B cell (primary cell): ENCODE results near the gene MYO1B. TPM values are rescaled to one million over a fixed set of nuclear protein-coding genes. Genes with fewer than 3 reads are reported as not detected.

ENCODE experiments used
- ATAC-seq: fragments of 200-7000 bp; cut with Tn5 transposase; one replicate; pipeline ENCODE4 v1.10.0; 2021; ENCODE audit warnings: low read depth, mild to moderate bottlenecking, moderate number of reproducible peaks, moderate library complexity
- CTCF ChIA-PET: fragments of 350-600 bp; sonication (Branson Sonifier 250); formaldehyde crosslinking; loops from one replicate; lab custom pipeline; 2021; ENCODE audit warnings: antibody characterized with exemption, inconsistent platforms; lab: Charles Lee
- POLR2A ChIA-PET: fragments of 350-600 bp; sonication (Branson Sonifier 250); formaldehyde crosslinking; loops from one replicate; lab custom pipeline; 2021; ENCODE audit warnings: antibody characterized with exemption; lab: Charles Lee
- DNase-seq: peaks from one replicate; pipeline ENCODE4 v3.0.0; 2013
- H2AFZ ChIP-seq: 2 replicates; pipeline ENCODE4 v1.6.1; 2012; ENCODE audit warnings: mild to moderate bottlenecking, low read depth, low read length; ENCODE audit not compliant: insufficient read depth, poor library complexity, severe bottlenecking
- H3K27ac ChIP-seq, 2 donors: 1 replicate in 1 of 2; 2 replicates in 1 of 2; pipeline ENCODE4 v1.5.1; 2012 to 2013; ENCODE audit warnings: low read length in 2 of 2, mild to moderate bottlenecking in 2 of 2, moderate library complexity in 1 of 2
- H3K27me3 ChIP-seq, 4 experiments: fragments of 200-600 bp in 1 of 4; sonication (generic) in 1 of 4; replicated peaks in 1 of 4; 1 replicate in 2 of 4; 2 replicates in 2 of 4; pipeline versions ENCODE4 v1.6.1 to v1.7.0; 2013 to 2016; ENCODE audit warnings: low read length in 3 of 4, mild to moderate bottlenecking in 2 of 4, mixed read lengths in 1 of 4, moderate library complexity in 1 of 4; ENCODE audit not compliant: insufficient read depth in 4 of 4, control insufficient read depth in 3 of 4; ENCODE audit errors: control extremely low read depth in 1 of 4
- H3K36me3 ChIP-seq, 2 experiments: replicated peaks in 1 of 2; 1 replicate in 1 of 2; 2 replicates in 1 of 2; pipeline versions ENCODE4 v1.6.1 to v1.7.1; 2013; ENCODE audit warnings: low read length in 1 of 2; ENCODE audit not compliant: insufficient read depth in 2 of 2, control insufficient read depth in 1 of 2; ENCODE audit errors: control extremely low read depth in 1 of 2, extremely low read depth in 1 of 2
- H3K4me1 ChIP-seq, 2 donors: fragments of 200-600 bp in 1 of 2; sonication (generic) in 1 of 2; 1 replicate in 1 of 2; 2 replicates in 1 of 2; pipeline versions ENCODE4 v1.5.1 to v1.6.1; 2013 to 2017; ENCODE audit warnings: low read length in 2 of 2; ENCODE audit not compliant: control insufficient read depth in 2 of 2, insufficient read depth in 2 of 2
- H3K4me2 ChIP-seq: replicated peaks from 2 replicates; pipeline ENCODE3; 2012; ENCODE audit warnings: mild to moderate bottlenecking, low read depth, low read length; ENCODE audit not compliant: poor library complexity, severe bottlenecking
- H3K4me3 ChIP-seq, 5 experiments: fragments of 200-600 bp in 1 of 5; sonication (generic) in 1 of 5; 1 replicate in 3 of 5; 2 replicates in 2 of 5; pipeline versions ENCODE4 v1.5.1 to v1.7.0; 2011 to 2016; ENCODE audit warnings: low read length in 4 of 5, mild to moderate bottlenecking in 4 of 5, low read depth in 2 of 5, control low read depth in 1 of 5, moderate library complexity in 1 of 5; ENCODE audit not compliant: insufficient read depth in 1 of 5; ENCODE audit errors: control extremely low read depth in 1 of 5, extremely low read depth in 1 of 5
- H3K79me2 ChIP-seq: fragments of 200-600 bp; sonication (generic); one replicate; pipeline ENCODE4 v1.6.0; 2016; ENCODE audit warnings: low read length; ENCODE audit not compliant: control insufficient read depth, insufficient read depth
- H3K9ac ChIP-seq: fragments of 200-600 bp; sonication (generic); 2 replicates; pipeline ENCODE4 v1.6.1; 2017; ENCODE audit warnings: mild to moderate bottlenecking, low read length, moderate library complexity
- H3K9me3 ChIP-seq, 3 donors: one replicate each; pipeline versions ENCODE4 v1.6.1 to v1.7.1; 2013; ENCODE audit warnings: low read length in 2 of 3; ENCODE audit not compliant: control insufficient read depth in 2 of 3, insufficient read depth in 1 of 3; ENCODE audit errors: control extremely low read depth in 1 of 3
- H4K20me1 ChIP-seq: 2 replicates; pipeline ENCODE4 v1.6.0; 2012; ENCODE audit warnings: mild to moderate bottlenecking, low read length; ENCODE audit not compliant: insufficient read depth, control insufficient read depth, poor library complexity, severe bottlenecking
- H3K27ac Mint-ChIP-seq: one replicate; pipeline ENCODE4 v1.8.0; 2021; ENCODE audit warnings: mixed read lengths
- H3K27me3 Mint-ChIP-seq: one replicate; pipeline ENCODE4 v1.8.0; 2021; ENCODE audit warnings: mixed read lengths
- H3K4me1 Mint-ChIP-seq: one replicate; pipeline ENCODE4 v1.8.0; 2021; ENCODE audit warnings: mixed read lengths
- H3K4me3 Mint-ChIP-seq: one replicate; pipeline ENCODE4 v1.8.0; 2021; ENCODE audit warnings: mixed read lengths
- H3K9me3 Mint-ChIP-seq: one replicate; pipeline ENCODE4 v1.8.0; 2022; ENCODE audit warnings: mixed read lengths; ENCODE audit not compliant: insufficient read depth
- CTCF ChIP-seq: fragments of 200-600 bp; IDR thresholded peaks from one replicate; pipeline ENCODE4 v1.8.0; 2022; ENCODE audit warnings: antibody characterized with exemption, mild to moderate bottlenecking
- EZH2 ChIP-seq: IDR thresholded peaks from 2 replicates; pipeline ENCODE4 v1.6.1; 2012; ENCODE audit warnings: borderline replicate concordance, low read depth, mild to moderate bottlenecking, moderate library complexity, low read length; ENCODE audit not compliant: insufficient read depth, poor library complexity, severe bottlenecking
- WGBS: methylation state at CpG from one replicate; pipeline ENCODE4 v1.1.5; 2013; ENCODE audit warnings: missing lambda C conversion rate; ENCODE audit not compliant: insufficient coverage; 5-methylcytosine and 5-hydroxymethylcytosine counted together
- intact Hi-C: fragments of 100-400 bp; cut with micrococcal nuclease; formaldehyde crosslinking; loops from one replicate; pipeline ENCODE4 v1.10.0; 2022
- polyA plus RNA-seq: library from polyadenylated mRNA; depleted of rRNA; stranded (reverse); fragments of >200 nt; gene quantifications from 2 replicates; pipeline ENCODE4 v1.2.3, GENCODE V29; 2012
- total RNA-seq, 2 donors: library from RNA; stranded (reverse); fragments of 120-200 nt in 1 of 2; gene quantifications; 1 replicate in 1 of 2; 2 replicates in 1 of 2; pipeline versions ENCODE4 v1.2.3 to v1.2.4, GENCODE V29; 2013 to 2022

The MYO1B gene
- total and polyA plus RNA-seq, 2 donors (not counting 1 experiment from before 2014, with no cell fraction given), result 0.67 to 4.4 TPM

- Histone ChIP-seq H3K4me2 (no peak overlapping the region), H3K4me1 (peaks cover 36 to 43% of the 10 kb centered on the region in 2 donors), H3K4me3 (no peak overlapping the region), H4K20me1 (no peaks in the 10 kb centered on the region), H3K9me3 (peaks cover 0 to 2% (median 0%) of the 10 kb centered on the region in 3 donors), H3K36me3 (no peaks in the 10 kb centered on the region), H3K27ac (peak overlapping the region; percentile 39 to 55), H2AFZ (no peak overlapping the region), H3K79me2 (peaks cover 26% of the 10 kb centered on the region), H3K9ac (no peak overlapping the region), H3K27me3 (no peaks in the 10 kb centered on the region)
- Mint-ChIP-seq H3K27me3 (no peaks in the 10 kb centered on the region), H3K4me1 (peaks cover 40% of the 10 kb centered on the region), H3K9me3 (peaks cover 3% of the 10 kb centered on the region), H3K4me3 (no peak overlapping the region), H3K27ac (no peak overlapping the region)
- ChIA-PET POLR2A (no interaction called here), CTCF (interaction anchor here (0.6 kb wide), 1 partner anchor 70 kb away, joined by 4 read pairs; no protein-coding TSS in a partner anchor)
- TF ChIP-seq CTCF, result no peak
- TF ChIP-seq EZH2, result no peak
- DNase-seq (no peak), ATAC-seq (no peak)
- intact Hi-C loops, result no loop called here
- 13% methylated on average over 1 of the region's 2 CpGs for WGBS
Measured at GRCh38 chr2:191322828-191323506, 77.8 kb downstream of the MYO1B start.

GRCh38 chr2:191325651-191326365 is 80.6 kb downstream of the MYO1B start:
- no peaks in the 10 kb centered on the region for H3K27me3 Mint-ChIP-seq
- DNase-seq (no peak), ATAC-seq (no peak)
- H3K27me3 ChIP-seq, result no peaks in the 10 kb centered on the region
- H3K4me3 Mint-ChIP-seq, result no peak overlapping the region
- peaks cover 3% of the 10 kb centered on the region for H3K9me3 Mint-ChIP-seq
- H3K4me1 Mint-ChIP-seq, result peaks cover 20% of the 10 kb centered on the region
- H3K79me2 ChIP-seq, result peaks cover 10% of the 10 kb centered on the region
- peaks cover 0 to 2% (median 0%) of the 10 kb centered on the region in 3 donors for H3K9me3 ChIP-seq
- H3K27ac Mint-ChIP-seq, result no peak overlapping the region
- H3K36me3 ChIP-seq, result no peaks in the 10 kb centered on the region
- H3K9ac ChIP-seq, result no peak overlapping the region
- H4K20me1 ChIP-seq, result no peaks in the 10 kb centered on the region
- 100% methylated on average over 2 of the region's 9 CpGs for WGBS
- intact Hi-C loops, result no loop called here
- no peak overlapping the region for H3K4me2 ChIP-seq
- no peak overlapping the region for H2AFZ ChIP-seq
- H3K4me3 ChIP-seq, result no peak overlapping the region
- peaks cover 19 to 22% of the 10 kb centered on the region in 2 donors for H3K4me1 ChIP-seq
- POLR2A ChIA-PET, result no interaction called here
- no peak overlapping the region for H3K27ac ChIP-seq
- TF ChIP-seq CTCF, result no peak
- TF ChIP-seq EZH2, result no peak
- CTCF ChIA-PET, result no interaction called here
